ENCODE measurements around the gene SERINC1.
"Not testable (repeated sequence)": the region's sequence is repeated elsewhere in the genome, so short reads cannot be mapped to it uniquely, and the experiment has no call there.

Gene SERINC1

DNA sequence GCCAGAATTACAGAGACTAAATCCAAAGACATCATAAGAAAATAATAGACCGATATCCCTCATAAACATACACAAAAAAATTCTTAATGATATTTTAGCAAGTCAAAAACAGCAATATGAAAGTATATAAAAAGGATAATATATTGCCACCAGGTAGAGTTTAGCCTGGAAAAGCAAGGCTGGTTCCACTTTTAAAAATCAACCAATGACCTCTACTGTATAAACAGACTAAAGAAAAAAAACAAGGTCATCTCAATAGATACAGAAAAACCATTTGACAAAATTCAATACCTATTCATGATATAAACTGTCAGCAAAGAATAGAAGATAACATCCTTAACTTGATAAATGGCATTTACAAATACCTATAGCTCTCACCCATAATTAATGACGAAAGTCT lies 9.7 kb downstream of the SERINC1 start:
- ChIA-PET POLR2A (ENCODE audit: low non-redundant PET) (no interaction called here), CTCF (no interaction called here)
- H3K27ac ChIP-seq: no peak overlapping the region
- no peak for DNase-seq (ENCODE audit: low spot score)
- TF ChIP-seq, protein P1, sequence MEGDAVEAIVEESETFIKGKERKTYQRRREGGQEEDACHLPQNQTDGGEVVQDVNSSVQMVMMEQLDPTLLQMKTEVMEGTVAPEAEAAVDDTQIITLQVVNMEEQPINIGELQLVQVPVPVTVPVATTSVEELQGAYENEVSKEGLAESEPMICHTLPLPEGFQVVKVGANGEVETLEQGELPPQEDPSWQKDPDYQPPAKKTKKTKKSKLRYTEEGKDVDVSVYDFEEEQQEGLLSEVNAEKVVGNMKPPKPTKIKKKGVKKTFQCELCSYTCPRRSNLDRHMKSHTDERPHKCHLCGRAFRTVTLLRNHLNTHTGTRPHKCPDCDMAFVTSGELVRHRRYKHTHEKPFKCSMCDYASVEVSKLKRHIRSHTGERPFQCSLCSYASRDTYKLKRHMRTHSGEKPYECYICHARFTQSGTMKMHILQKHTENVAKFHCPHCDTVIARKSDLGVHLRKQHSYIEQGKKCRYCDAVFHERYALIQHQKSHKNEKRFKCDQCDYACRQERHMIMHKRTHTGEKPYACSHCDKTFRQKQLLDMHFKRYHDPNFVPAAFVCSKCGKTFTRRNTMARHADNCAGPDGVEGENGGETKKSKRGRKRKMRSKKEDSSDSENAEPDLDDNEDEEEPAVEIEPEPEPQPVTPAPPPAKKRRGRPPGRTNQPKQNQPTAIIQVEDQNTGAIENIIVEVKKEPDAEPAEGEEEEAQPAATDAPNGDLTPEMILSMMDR (conservative IDR thresholded peaks at IDR 0.05; ENCODE audit: low read depth): no peak

DNA sequence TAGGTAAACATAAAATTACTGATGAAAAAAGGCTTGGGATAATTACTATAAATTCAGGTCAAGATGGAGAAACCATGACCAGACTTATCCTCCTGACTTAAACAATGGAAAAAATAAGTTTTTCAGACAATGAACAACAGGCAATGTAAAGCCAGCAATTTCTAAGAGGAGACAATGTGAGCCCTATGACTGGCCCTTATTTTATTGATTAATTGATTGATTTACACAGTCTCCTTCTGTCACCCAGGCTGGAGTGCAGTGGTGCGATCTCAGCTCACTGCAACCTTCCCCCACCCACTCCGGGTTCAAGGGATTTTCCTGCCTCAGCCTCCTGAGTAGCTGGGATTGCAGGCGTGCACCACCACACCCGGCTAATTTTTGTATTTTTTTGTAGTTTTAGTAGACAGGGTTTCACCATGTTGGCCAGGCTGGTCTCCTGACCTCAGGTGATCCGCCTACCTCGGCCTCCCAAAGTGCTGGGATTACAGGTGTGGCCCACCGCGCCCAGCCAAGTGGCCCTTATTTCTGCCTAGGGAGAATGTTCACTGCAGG lies 11.7 kb downstream of the SERINC1 start:
- CTCF ChIA-PET; POLR2A ChIA-PET (ENCODE audit: low non-redundant PET); DNase-seq (ENCODE audit: low spot score); H3K27ac ChIP-seq: not testable (repeated sequence)

DNA sequence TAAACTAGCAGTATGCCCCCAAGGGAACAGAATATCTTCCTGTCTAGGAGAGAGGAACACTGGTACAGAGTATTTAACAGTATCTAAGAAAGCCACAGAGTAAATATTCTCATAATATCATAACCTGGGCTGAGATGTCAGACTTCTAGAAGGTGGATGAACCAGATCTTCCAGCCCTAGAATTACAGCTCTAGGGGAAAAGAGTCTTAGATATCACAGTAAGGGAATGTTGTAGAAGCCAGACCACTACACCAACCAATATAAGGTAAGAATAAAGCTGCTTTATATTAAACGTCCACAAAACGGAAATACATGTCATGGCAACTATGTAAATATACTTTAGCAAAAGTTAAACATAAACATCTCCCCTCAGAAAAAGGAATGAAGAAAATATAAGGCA lies 12.4 kb downstream of the SERINC1 start:
- TF ChIP-seq, protein P1 (conservative IDR thresholded peaks at IDR 0.05; ENCODE audit: low read depth): no peak
- DNase-seq (ENCODE audit: low spot score): no peak
- H3K27ac ChIP-seq: no peak overlapping the region
- ChIA-PET POLR2A (ENCODE audit: low non-redundant PET) (no interaction called here), CTCF (no interaction called here)

DNA sequence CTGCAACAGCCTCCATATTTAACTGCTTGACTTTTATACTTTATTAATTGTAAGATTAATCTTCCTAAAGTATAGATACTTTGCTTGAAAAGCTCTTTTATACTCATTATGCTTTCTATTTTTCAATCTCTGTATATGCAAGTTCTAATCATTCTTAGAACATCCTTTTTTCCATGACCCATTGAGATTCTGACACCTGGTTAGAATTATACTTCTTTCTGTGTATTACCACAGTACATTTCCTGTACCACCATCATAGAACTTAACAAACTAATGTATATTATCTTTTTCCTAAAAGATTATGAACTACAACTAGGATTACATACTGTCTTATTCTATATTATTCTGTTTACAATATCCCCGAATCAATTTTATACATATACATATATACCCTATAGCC lies 13.5 kb downstream of the SERINC1 start:
- H3K27ac ChIP-seq: no peak overlapping the region
- TF ChIP-seq, protein P1 (conservative IDR thresholded peaks at IDR 0.05; ENCODE audit: low read depth): no peak
- DNase-seq (ENCODE audit: low spot score): no peak
- ChIA-PET CTCF (no interaction called here), POLR2A (ENCODE audit: low non-redundant PET) (no interaction called here)

DNA sequence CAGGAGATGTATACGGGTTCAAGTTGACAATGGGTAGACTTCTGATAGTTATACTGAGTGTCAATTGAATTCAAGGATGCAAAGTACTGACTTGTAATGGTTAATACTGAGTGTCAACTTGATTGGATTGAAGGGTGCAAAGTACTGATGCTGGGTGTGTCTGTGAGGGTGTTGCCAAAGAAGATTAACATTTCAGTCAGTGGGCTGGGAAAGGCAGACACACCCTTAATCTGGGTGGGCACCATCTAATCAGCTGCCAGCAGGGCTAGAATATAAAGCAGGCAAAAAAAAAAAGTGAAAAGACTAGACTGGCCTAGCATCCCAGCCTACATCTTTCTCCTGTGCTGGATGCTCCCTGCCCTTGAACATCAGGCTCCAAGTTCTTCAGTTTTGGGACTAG lies 16.5 kb downstream of the SERINC1 start:
- CTCF ChIA-PET: interaction anchor here (0.6 to 1.2 kb wide), 2 partner anchors 23 to 949 kb away, joined by 3 to 5 read pairs; no protein-coding TSS in a partner anchor
- DNase-seq (ENCODE audit: low spot score); POLR2A ChIA-PET (ENCODE audit: low non-redundant PET); H3K27ac ChIP-seq: not testable (repeated sequence)

DNA sequence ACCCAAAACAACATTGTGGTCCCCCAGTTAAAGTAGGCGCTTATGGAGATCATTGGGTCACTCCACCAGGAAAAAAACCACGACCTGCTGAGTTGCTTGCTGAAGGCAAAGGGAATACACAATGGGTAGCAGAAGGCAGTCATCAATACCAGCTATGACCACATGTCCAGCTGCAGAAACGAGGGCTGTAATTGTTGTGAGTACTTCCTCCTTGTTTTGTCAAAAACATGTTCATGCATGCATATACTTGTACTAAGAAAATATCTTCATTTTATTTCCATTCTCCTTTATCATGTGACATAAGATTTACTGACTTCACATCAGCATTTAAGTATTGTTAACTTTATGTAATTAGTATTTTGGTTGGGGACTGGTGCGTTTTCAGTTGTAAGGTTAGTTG lies 16.9 kb downstream of the SERINC1 start:
- no peak for DNase-seq (ENCODE audit: low spot score)
- CTCF ChIA-PET: interaction anchor here (1.2 kb wide), 1 partner anchor 23 kb away, joined by 3 read pairs; no protein-coding TSS in a partner anchor
- POLR2A ChIA-PET (ENCODE audit: low non-redundant PET): no interaction called here
- H3K27ac ChIP-seq: no peak overlapping the region
- TF ChIP-seq, protein P1 (conservative IDR thresholded peaks at IDR 0.05; ENCODE audit: low read depth): no peak

DNA sequence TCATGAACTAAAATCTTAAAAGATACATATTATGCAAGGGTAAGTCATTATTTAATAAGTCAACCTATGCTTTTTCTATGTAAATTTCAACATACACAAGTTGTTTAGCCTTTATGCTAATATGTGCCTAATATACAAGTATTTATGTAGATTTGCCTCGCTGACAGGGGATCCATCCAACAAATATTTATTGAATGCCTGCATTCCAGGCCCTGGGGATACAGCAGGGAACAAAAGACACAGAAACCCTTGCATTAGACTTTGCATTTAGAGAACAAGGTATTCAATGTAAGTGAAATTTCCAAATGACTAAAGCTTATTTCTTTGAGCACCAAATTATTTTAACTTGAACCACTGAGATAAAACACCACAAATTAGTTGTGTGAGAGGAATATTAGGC lies 19.1 kb downstream of the SERINC1 start:
- TF ChIP-seq, protein P1 (conservative IDR thresholded peaks at IDR 0.05; ENCODE audit: low read depth): no peak
- DNase-seq (ENCODE audit: low spot score): no peak
- ChIA-PET POLR2A (ENCODE audit: low non-redundant PET) (no interaction called here), CTCF (no interaction called here)
- H3K27ac ChIP-seq: no peak overlapping the region

DNA sequence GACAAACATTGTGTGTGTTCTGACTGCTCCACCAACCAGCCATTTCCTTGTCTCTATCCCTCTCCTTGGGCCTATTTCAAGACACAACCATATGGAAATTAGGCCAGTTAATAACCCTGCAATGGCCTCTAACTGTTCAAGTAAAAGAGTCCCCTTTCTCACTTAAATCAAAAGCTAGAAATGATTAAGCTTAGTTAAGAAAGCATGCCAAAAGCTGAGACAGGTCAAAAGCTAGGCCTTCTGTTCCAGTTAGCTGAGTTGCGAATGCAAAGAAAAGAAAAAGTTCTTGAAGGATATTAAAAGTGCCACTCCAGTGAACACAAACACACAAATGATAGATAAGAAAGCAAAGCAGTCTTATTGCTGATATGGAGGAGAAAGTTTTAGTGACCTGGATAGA lies 22.5 kb downstream of the SERINC1 start:
- TF ChIP-seq, protein P1 (conservative IDR thresholded peaks at IDR 0.05; ENCODE audit: low read depth): no peak
- ChIA-PET CTCF (no interaction called here), POLR2A (ENCODE audit: low non-redundant PET) (no interaction called here)
- no peak for DNase-seq (ENCODE audit: low spot score)
- H3K27ac ChIP-seq: no peak overlapping the region

Measured in RWPE1 (cell line).